Caco-2 (cell line): ENCODE measurements around the gene ITPR1. TPM values are rescaled to one million over a fixed set of nuclear protein-coding genes. Genes with fewer than 3 reads are reported as not detected.

Experiments
- BruUV-seq: library from RNA; stranded (reverse); fragments of 400-500 nt; replicated peaks from 2 replicates; lab custom pipeline; 2021; lab: Mats Ljungman, UMichigan
- CTCF ChIA-PET: fragments of 300-600 bp; sonication (Branson Sonifier 250); formaldehyde crosslinking; loops from one replicate; lab custom pipeline; 2022; ENCODE audit warnings: antibody characterized with exemption; lab: Charles Lee
- POLR2A ChIA-PET: fragments of 300-600 bp; sonication (Branson Sonifier 250); formaldehyde crosslinking; loops from one replicate; lab custom pipeline; 2022; ENCODE audit warnings: antibody characterized with exemption; lab: Charles Lee
- DNase-seq, 2 experiments: peaks; one replicate each; pipeline versions ENCODE4 v3.0.0 to v3.0.0-alpha.2; 2020 to 2022
- H3K27me3 ChIP-seq: replicated peaks from 2 replicates; pipeline ENCODE4 v1.6.0; 2011; ENCODE audit warnings: low read length; ENCODE audit not compliant: control insufficient read depth, insufficient read depth
- H3K36me3 ChIP-seq: 2 replicates; pipeline ENCODE4 v1.5.1; 2011; ENCODE audit warnings: low read length; ENCODE audit not compliant: control insufficient read depth, insufficient read depth
- H3K4me1 ChIP-seq: fragments of 250-450 bp; sonication (Bioruptor Pico); 2 replicates; pipeline ENCODE4 v1.5.1; 2020; ENCODE audit warnings: mild to moderate bottlenecking
- H3K4me3 ChIP-seq: 2 replicates; pipeline ENCODE4 v1.5.1; 2011; ENCODE audit warnings: low read depth, mild to moderate bottlenecking, control low read depth, low read length
- H3K9me3 ChIP-seq: fragments of 250-450 bp; sonication (Bioruptor Pico); 2 replicates; pipeline ENCODE4 v1.5.1; 2020; ENCODE audit warnings: mild to moderate bottlenecking, moderate library complexity
- H3K27ac Mint-ChIP-seq: one replicate; pipeline ENCODE4 v1.8.0; 2022; ENCODE audit warnings: mixed read lengths; ENCODE audit not compliant: unreplicated experiment
- H3K27me3 Mint-ChIP-seq: one replicate; pipeline ENCODE4 v1.8.0; 2022; ENCODE audit warnings: mixed read lengths; ENCODE audit not compliant: insufficient read depth, unreplicated experiment
- H3K36me3 Mint-ChIP-seq: one replicate; pipeline ENCODE4 v1.8.0; 2022; ENCODE audit warnings: mild to moderate bottlenecking, mixed read lengths; ENCODE audit not compliant: insufficient read depth, unreplicated experiment
- H3K4me1 Mint-ChIP-seq: one replicate; pipeline ENCODE4 v1.8.0; 2022; ENCODE audit warnings: low read depth, mixed read lengths; ENCODE audit not compliant: unreplicated experiment
- H3K4me3 Mint-ChIP-seq: one replicate; pipeline ENCODE4 v1.8.0; 2022; ENCODE audit warnings: mild to moderate bottlenecking, moderate library complexity, mixed read lengths; ENCODE audit not compliant: unreplicated experiment
- H3K9me3 Mint-ChIP-seq: one replicate; pipeline ENCODE4 v1.8.0; 2022; ENCODE audit warnings: mixed read lengths; ENCODE audit not compliant: unreplicated experiment
- intact Hi-C: fragments of 100-400 bp; cut with micrococcal nuclease; formaldehyde crosslinking; loops from one replicate; pipeline ENCODE4 v1.10.0; 2022; ENCODE audit not compliant: unreplicated experiment
- total RNA-seq: library from RNA; stranded (reverse); gene quantifications from 2 replicates; pipeline ENCODE4 v1.2.3, GENCODE V29; 2022
- TF ChIP-seq, protein P1 (sequence below), 2 experiments: fragments of 200-600 bp in 1 of 2; IDR thresholded peaks; 1 replicate in 1 of 2; 2 replicates in 1 of 2; pipeline versions ENCODE4 v1.5.1 to v1.8.0; 2011 to 2022; ENCODE audit warnings: antibody characterized with exemption in 1 of 2, control low read depth in 1 of 2, inconsistent platforms in 1 of 2, low read depth in 1 of 2, low read length in 1 of 2, mild to moderate bottlenecking in 1 of 2, moderate library complexity in 1 of 2; ENCODE audit not compliant: insufficient read depth in 1 of 2, severe bottlenecking in 1 of 2, unreplicated experiment in 1 of 2

ITPR1 gene
- total RNA-seq, 1 experiment from 2014 or later: 10.4 TPM

DNA sequence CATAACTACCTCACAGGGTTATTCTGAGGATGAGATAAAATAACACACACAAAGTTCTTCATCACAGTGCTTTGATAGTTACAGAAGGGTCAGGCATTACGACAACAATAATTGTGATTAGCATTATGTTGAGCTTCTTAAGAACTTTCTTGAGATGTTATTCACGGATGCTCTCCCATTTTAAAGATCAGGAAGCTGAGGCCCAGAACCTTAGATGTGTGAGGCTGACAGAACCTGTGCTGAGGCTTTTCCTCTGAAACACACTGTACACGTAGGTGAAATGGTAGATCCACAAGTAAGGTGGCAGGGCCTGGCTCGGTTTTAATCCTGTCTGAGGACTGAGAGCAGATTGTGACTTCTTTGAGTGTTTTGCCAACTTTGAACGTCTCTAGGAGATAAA, 274.9 kb downstream of the ITPR1 start:
- intact Hi-C loops: no loop called here
- DNase-seq: no peak
- TF ChIP-seq, protein P1, sequence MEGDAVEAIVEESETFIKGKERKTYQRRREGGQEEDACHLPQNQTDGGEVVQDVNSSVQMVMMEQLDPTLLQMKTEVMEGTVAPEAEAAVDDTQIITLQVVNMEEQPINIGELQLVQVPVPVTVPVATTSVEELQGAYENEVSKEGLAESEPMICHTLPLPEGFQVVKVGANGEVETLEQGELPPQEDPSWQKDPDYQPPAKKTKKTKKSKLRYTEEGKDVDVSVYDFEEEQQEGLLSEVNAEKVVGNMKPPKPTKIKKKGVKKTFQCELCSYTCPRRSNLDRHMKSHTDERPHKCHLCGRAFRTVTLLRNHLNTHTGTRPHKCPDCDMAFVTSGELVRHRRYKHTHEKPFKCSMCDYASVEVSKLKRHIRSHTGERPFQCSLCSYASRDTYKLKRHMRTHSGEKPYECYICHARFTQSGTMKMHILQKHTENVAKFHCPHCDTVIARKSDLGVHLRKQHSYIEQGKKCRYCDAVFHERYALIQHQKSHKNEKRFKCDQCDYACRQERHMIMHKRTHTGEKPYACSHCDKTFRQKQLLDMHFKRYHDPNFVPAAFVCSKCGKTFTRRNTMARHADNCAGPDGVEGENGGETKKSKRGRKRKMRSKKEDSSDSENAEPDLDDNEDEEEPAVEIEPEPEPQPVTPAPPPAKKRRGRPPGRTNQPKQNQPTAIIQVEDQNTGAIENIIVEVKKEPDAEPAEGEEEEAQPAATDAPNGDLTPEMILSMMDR (IDR thresholded peaks at IDR 0.05; ENCODE audit: insufficient read depth in 1 of 2, low read depth in 1 of 2, low read length in 1 of 2, severe bottlenecking in 1 of 2, unreplicated experiment in 1 of 2): no peak
- no peaks in the 10 kb centered on the region for H3K4me1 ChIP-seq
- H3K4me1 Mint-ChIP-seq: no peaks in the 10 kb centered on the region
- peaks cover 27% of the 10 kb centered on the region for H3K9me3 Mint-ChIP-seq
- ChIA-PET POLR2A (no interaction called here), CTCF (interaction anchor here (0.5 kb wide), 1 partner anchor 23 kb away, joined by 3 read pairs; no protein-coding TSS in a partner anchor)
- H3K36me3 Mint-ChIP-seq: peaks cover 5% of the 10 kb centered on the region
- no peak overlapping the region for H3K4me3 ChIP-seq
- no peaks in the 10 kb centered on the region for H3K36me3 ChIP-seq
- no peak overlapping the region for H3K4me3 Mint-ChIP-seq
- H3K27me3 Mint-ChIP-seq: no peaks in the 10 kb centered on the region
- BruUV-seq: no TSS peak
- no peak overlapping the region for H3K27ac Mint-ChIP-seq
- no peaks in the 10 kb centered on the region for H3K27me3 ChIP-seq
- H3K9me3 ChIP-seq: no peaks in the 10 kb centered on the region

DNA sequence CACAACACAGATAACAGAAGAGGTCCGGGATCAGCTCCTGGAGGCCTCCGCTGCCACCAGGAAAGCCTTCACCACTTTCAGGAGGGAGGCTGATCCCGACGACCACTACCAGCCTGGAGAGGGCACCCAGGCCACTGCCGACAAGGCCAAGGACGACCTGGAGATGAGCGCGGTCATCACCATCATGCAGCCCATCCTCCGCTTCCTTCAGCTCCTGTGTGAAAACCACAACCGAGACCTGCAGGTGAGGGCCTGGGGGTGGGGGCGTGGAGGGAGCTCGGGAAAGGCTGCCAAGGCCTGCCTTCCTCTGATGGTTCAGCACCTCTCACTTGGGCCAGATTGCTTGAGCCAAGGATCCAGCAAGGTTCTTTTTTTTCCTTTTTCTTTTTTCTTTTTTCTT, 275.4 kb downstream of the ITPR1 start:
- Histone ChIP-seq H3K36me3 (no peaks in the 10 kb centered on the region), H3K9me3 (no peaks in the 10 kb centered on the region), H3K4me3 (no peak overlapping the region), H3K4me1 (no peaks in the 10 kb centered on the region), H3K27me3 (no peaks in the 10 kb centered on the region)
- DNase-seq: no peak
- peaks cover 27% of the 10 kb centered on the region for H3K9me3 Mint-ChIP-seq
- H3K36me3 Mint-ChIP-seq: peaks cover 5% of the 10 kb centered on the region
- ChIA-PET POLR2A (no interaction called here), CTCF (interaction anchor here (0.5 kb wide), 1 partner anchor 24 kb away, joined by 3 read pairs; no protein-coding TSS in a partner anchor)
- no peak overlapping the region for H3K27ac Mint-ChIP-seq
- BruUV-seq: no TSS peak
- H3K27me3 Mint-ChIP-seq: no peaks in the 10 kb centered on the region
- TF ChIP-seq, protein P1 (IDR thresholded peaks at IDR 0.05; ENCODE audit: insufficient read depth in 1 of 2, low read depth in 1 of 2, low read length in 1 of 2, severe bottlenecking in 1 of 2, unreplicated experiment in 1 of 2): no peak
- no peaks in the 10 kb centered on the region for H3K4me1 Mint-ChIP-seq
- intact Hi-C loops: no loop called here
- H3K4me3 Mint-ChIP-seq: no peak overlapping the region

DNA sequence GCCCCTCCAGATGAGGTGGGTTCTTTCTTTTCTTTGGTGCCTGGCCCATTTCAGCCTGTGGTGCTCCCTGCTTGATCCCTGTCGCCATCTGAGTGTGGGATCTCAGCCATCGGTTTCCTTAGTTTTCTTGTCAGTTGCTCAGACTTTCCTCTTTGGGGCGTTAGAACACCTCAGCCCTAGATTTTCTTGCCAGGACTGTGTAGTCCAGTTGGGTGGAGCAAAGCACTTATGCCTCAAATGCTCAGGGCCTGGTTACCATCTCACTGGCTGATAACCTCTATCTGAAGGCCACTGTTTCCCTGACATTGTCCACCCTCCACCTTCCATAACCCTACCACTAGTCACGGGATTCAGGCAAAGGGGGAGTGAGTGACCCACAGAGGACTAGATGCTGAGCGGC, 277.4 kb downstream of the ITPR1 start:
- Mint-ChIP-seq H3K9me3 (peaks cover 14% of the 10 kb centered on the region), H3K27ac (no peak overlapping the region), H3K4me3 (no peak overlapping the region), H3K27me3 (no peaks in the 10 kb centered on the region), H3K36me3 (peaks cover 5% of the 10 kb centered on the region), H3K4me1 (no peaks in the 10 kb centered on the region)
- TF ChIP-seq, protein P1 (IDR thresholded peaks at IDR 0.05; ENCODE audit: insufficient read depth in 1 of 2, low read depth in 1 of 2, low read length in 1 of 2, severe bottlenecking in 1 of 2, unreplicated experiment in 1 of 2): no peak
- DNase-seq: no peak
- ChIA-PET POLR2A (no interaction called here), CTCF (no interaction called here)
- Histone ChIP-seq H3K9me3 (no peaks in the 10 kb centered on the region), H3K27me3 (no peaks in the 10 kb centered on the region), H3K4me3 (no peak overlapping the region), H3K36me3 (no peaks in the 10 kb centered on the region), H3K4me1 (no peaks in the 10 kb centered on the region)
- no TSS peak for BruUV-seq
- intact Hi-C loops: no loop called here
